Fibroblast of gingiva (primary cell): ENCODE measurements around the gene DGKI.

Source experiments
- DNase-seq: peaks from one replicate; pipeline ENCODE4 v3.0.0-alpha.2; 2011; ENCODE audit warnings: low read depth

DGKI gene

DNA sequence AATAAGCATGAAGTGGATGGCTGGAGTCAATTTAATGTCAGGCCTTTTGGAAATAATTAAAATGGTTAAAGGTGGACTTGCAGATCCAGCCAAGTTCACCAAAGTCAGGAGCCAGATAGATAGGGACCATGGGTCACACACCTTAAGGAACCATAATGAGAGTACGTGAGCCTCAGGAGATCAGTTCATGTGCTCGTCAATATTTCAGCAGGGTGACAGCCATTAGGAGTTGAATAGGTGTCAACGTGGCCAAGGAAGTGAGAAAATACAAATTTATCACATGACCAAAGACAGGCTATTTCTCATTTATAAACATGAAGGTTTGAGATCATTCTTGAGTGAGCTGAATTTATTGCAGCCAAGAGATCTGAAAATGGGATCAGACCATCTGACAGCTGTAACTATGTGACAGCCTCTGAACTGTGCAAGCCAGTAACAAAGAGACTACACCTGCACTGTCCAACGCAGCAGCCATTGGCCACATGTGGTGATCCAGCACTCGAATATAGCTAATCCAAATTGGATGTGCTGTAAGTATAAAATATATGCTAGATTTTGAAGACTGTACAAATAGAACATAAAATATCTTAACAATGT, 253.6 kb downstream of the DGKI start:
- no peak for DNase-seq

DNA sequence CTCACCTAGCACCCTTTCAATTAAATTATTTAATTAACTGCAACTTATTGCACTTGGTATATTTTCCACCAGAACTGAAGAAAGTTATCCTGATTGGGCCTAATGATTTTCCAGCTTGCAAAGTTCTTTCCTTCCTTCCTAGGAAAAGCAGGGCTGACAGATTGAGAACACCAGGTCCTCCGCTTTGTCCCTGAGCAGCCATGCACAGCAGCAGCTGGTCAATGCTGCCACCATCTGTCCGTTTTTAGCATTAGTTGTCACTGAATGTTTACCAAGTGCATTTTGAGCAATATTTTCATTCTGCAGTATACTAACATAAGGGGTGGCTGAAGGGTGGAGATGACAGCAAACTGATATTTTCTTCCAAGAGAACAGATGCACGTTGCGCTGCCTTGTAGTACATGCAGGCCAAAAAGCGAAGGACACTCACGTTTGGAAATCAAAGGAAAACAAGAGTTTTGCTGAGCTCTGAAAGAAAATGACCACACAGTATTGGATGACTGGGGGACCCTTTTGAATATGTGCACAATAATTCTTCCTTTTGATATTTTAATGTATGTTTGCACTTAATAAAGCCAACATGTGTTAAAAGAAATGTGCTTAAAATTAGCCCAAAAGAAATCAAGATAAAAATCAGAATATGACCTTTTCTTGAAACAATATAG, 254.4 kb downstream of the DGKI start:
- DNase-seq = peak; percentile 72

DNA sequence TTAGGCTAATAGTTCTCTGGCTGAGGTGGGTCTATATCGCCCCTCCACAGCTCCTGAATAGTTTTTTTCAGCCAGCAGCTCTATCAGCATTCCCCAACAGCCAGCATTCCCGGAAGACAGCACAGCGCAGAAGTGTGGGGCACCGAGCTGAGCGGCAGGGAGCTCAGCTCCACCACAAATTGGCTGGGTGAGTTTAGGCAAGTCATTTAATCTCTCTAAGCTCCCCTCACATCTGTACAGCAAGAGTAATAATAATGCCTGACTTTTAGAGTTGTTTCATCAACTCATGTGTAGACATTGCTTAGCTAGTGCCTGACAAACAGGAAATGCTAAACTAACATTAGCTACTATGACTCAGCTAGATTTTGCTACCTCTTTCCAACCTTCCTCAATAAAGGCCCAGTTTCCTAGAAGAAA, 255.3 kb downstream of the DGKI start:
- DNase-seq = peak; percentile 57

DNA sequence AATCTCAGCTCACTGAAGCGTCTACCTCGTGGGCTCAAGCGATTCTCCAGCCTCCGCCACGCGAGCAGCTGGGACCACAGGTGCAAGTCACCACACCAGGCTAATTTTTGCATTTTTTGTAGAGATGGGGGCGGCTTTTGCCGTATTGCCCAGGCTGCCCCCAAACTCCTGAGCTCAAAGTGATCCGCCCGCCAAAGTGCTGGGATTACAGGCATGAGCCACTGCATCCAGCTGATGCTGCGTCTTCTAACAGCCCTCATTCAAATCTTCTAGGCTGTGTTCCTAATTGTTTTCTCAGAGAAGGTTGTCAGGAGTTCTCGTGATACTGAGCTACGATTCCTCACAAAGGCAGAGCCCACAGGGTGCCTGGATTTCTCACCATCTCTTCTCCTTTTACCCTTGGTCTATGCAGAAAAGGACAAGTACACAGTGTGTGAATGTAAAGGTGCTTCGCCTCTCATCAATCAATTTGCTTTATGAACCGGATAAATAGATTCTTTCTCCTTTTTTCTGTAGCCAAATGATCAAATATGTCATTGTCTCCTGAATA, 255.9 kb downstream of the DGKI start:
- DNase-seq = no peak

DNA sequence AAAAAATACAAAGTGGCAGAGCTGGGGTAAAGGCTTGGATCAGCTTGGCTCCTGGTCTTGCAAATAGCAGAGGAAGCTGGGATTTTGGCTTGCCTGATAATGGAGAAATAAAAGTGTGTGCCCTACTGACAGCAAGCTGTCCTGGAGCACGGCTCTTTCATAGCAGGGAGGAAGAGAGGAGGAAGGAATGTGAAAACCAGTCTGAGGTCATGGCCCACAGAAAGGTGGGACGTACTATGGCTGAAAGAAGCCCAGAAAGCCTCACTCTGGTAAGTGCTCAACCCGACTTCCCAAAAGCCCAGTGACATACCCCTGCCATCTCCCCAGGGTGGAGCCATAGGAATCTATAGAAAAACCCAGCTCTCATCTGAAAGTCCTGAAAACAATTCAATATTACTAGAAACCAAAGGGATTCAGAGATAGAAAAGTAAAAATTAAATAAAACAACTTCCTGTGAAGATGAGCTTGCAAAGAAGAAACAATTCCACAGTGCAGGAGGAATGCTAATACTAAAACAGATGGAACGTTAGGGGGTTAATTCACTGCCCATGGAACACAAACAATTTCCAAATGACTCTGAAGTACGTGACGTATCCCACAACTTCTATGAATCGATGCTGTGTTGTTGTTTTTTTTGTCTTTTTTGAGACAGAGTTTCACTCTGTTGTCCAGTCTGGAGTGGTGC, 256.6 kb downstream of the DGKI start:
- DNase-seq = no peak

DNA sequence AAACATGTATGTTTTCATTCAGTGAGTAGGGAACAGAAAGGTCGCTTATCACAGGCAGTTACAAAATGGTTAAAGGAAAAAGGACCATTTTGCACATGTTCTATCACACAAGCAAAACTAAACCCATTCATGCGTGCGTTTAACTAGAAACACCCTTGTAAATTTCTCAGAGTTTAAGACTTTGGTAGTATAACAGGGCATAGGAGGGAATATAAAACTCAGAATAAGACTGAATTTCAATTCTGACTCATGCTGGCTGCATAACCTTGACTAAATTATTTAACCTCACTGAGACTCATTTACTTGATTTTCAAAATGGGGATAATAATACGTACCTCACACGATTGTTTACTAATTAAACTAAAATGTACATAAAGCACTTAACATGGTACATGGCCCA, 259.4 kb downstream of the DGKI start:
- no peak for DNase-seq

DNA sequence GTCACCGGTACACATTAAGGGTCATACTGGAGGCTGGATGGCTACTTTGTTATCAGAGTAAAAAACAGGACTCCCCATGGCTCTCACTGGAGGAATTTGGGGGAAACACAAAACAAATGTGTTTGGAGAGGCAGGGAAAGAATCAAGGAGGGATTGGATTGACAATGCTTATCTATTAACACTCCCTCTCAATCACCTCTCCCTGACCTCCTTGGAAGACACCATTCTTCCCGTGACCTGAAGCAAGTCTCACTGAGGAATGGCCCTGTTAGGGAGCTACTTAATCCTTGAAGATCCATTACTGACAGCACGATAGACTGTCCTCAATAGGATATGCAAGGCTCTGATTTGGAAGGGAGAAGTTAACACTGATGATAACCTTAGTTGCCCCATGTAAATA, 261.2 kb downstream of the DGKI start:
- no peak for DNase-seq

DNA sequence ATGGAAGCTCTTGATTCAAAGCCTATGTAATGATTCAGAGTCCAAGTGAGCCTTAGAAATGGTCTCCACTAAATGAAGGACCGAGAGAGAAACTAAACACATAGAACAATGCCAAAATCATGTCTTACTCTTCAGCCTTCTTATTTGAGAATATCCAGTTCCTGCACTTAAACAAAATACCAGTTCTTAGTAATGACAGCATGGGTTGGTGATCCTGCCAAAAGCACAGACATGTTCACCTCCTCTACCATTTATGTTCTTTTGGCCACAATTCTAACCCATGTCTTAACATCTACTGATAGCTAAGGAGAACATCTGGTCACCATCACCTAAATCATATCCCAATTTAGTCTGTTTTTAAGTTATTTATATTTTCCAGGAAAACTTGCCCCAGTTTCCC, 263.6 kb downstream of the DGKI start:
- DNase-seq = no peak

DNA sequence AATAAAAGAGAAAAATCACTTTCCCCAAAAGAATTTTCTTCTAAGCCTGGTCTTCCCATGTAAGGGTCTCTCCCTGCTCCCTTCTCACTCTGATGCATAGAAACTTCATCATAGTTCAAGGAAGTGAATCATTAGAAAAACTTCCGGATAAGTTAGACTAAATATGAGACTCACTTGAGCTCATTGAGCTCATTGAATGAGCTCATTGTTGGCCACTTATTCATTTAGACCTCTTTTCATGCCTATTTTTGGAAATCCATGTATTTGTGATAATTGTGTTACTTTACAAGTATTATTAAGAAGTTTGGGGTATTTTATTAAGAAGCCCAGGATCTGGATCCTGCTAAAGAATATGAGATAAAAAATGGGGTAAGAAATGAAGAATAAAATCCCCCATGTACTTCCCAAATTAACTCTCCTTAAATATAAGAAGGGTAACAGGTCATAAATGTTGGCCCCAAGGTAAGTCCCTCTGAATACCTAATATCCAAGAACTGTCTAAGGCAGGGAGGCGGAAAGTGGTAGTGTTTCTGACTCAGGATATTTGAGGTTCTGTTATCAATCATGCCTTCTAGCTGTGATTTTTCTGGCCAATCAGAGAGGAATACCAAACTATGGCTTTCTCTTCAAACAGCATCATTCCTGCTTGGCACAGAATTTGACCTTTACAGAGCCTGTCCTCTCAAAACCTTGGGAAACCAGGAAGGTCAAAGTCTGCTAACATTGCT, 266.7 kb downstream of the DGKI start:
- DNase-seq = peak; percentile 12

DNA sequence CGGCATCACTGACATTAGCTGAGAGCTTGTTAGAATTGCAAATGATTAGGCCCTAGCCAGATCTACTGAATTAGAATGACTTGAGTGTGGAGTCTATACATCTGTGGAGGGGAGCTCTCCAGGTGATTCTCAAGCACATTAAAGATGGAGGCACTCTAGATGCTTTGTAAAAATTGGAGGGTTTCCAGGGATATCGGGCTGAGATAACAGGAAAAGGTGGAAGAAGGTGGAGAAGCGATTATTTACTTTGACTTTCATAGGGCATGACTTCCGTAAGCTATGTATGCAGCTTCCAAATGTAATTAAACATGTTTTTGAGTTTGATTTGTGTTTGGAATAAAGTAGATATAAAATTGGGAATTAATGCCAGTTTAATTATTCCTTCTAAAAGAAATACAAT, 268.2 kb downstream of the DGKI start:
- DNase-seq = no peak

DNA sequence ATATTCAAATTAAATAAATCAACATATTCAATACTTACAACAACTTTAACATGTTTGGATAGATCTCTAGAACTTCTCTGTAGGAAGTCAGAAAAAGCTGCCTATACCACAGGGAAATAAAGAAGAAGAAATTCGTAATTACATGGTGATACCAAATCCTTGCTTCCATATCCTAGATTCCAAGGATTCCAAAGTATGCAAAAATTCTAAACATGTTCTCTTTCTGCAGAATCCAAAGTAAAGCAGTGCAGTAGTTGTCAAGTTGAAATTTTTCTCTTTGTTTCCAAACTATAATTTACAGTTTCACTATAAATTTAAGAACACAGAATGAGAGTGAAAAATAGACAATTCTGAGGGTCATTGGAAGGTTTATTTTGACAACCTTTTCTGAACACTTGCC, 269.6 kb downstream of the DGKI start:
- DNase-seq = no peak

DNA sequence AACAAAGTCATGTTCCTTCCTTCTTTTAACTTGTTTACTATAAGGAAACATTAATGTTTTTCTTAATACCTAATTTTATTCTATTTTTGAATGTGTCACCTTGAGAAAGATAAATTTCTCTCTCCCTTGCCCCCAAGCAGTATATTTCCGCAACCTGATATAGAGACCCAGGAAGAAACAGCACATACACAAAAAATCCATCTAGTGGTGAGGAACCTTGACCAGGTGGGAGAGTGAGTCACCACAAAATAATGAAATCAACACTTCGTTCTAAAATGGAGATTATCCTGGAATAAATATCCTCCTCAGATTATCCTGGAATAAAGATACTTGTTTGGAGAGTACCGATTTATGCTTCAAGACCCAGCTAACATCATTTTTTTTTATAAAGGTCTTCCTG, 270.3 kb downstream of the DGKI start:
- no peak for DNase-seq

DNA sequence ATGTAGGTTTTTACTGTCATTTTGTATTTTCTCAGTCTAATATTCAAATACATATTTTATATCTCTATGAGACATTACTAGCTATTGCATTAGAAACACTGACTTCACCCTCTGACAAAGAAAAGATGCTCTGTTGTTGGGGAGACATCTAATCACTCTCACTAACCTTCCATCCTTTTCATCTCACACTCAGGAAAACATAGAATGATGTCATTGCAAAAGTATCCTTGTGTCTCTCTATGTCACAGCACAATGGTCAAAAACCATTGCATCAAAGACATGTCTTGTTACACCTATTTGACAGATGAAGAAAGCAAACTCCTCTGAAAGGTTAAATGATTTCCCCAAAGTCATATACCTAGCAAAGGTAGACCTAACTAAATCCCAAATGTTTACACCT, 272.0 kb downstream of the DGKI start:
- no peak for DNase-seq

DNA sequence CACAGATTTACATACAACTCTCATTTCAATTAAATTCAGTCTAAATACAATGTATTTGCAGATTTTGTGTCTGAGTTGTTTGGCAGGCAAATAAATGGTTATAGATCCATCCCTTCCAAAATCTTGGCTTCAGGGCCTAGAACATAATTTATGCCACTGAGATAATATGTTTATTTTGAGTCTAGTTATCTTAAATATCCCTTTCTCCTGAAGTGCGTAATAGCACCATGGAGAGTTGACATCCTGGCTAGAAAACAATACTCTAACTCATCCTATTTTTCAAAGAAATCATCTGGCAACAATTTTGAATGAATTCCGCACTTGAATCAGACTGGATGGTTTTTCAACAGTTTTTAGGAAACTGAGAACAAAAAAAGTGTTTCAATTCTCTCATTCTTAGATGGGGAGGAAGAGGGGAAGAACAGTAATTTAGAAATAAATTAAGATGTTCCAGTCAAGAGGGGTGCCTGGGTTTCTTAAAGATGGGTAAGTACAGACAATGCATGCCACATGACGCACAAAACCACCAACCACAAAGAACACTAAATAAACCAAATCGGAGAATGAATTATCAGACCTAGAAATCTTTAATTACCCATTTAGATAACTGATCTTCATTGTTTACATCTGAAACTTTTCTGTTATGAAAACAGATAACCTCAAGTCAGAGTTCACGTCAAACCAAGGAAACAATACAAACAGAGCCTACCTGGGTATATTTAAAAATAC, 274.6 kb downstream of the DGKI start:
- peak; percentile 31 for DNase-seq

DNA sequence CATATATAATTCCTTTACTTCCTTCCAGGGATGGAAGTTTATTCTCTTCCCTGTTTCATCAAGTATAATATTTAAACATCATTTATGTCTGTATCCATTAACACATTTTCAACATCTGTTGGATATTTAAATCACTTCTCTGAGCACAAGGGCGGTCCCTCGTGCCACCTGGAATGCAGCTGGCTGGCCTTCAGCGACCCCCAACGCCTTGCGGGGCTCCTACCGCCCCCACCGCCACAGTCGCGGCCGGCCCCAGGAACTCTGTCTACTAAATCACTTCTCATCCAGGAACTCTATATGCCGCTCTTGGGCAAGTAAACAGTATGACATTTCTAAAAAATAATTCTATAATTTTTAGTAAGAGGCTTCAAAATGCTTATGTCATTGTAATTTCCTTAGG, 282.1 kb downstream of the DGKI start:
- no peak for DNase-seq

DNA sequence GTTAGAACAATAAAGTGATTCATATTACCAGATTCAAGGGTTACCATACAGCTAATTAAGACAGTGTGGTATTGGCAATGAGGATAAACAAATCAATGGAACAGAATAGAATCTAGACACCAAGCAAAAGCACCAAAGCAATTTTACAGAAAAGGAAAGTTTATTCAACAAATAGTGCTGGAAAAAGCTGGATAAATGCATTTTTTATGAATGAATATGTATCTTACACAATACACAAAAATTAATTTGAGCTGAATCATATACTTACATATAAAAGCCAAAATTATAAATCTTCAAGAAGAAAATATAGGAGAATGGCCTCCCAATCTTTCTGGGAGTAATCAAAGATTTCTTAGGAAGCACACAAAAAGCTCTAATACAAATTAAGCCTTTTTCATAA, 282.8 kb downstream of the DGKI start:
- peak; percentile 8 for DNase-seq

DNA sequence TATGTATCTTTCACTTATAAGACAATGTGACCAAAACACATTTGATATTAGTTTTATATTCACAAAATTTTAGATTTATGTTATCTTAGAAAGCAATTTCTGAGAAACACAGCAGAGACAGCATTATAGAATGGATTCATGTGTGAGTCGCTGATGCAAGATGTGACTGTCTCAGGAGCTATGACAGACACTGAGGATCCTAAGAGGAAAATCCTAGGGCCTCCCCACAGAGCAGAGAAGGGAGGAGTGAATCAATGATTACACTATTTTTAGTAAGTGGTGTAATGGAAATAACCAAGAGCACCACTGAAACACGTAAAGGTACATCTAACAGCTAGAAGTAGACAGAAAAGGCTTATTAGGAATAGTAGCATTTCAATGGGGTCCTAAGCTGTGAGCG, 299.3 kb downstream of the DGKI start:
- DNase-seq = no peak

DNA sequence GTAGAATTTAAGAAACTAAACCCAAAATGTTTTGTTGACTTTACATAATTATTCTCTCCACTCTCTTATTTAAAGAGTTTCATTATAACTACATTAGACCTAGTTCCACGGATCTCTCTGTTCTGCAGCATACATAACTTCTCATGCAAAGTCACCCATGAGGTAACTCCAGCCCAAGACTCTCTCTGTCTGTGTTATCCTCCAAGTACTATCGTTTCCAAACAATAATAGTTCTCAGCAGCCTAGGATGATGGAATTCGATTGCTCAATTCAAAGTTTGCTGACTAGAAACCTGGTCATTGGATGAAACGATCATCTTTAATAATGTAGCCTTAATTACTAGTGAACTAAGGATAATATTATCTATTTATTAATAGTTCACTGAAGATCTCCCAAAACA, 300.1 kb downstream of the DGKI start:
- peak; percentile 22 for DNase-seq

DNA sequence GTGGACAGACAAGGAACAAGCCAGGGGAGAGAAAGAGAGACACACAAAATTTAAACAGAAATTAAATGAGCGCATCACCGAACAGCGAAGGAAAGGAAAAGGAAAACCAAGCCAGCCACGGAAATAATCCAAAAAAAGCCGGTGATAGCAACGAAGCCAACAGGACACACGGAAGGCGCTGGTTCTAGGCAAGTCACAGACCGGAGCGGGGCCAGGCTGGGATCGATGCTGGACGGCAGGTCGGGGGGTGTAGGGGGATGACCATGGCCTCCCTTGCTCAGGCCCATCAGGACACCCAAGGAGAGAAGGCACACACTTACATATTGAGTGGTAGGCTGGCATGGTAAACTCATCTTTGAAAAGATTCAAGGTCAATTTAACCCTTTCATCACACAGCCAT, 300.8 kb downstream of the DGKI start:
- DNase-seq = no peak

DNA sequence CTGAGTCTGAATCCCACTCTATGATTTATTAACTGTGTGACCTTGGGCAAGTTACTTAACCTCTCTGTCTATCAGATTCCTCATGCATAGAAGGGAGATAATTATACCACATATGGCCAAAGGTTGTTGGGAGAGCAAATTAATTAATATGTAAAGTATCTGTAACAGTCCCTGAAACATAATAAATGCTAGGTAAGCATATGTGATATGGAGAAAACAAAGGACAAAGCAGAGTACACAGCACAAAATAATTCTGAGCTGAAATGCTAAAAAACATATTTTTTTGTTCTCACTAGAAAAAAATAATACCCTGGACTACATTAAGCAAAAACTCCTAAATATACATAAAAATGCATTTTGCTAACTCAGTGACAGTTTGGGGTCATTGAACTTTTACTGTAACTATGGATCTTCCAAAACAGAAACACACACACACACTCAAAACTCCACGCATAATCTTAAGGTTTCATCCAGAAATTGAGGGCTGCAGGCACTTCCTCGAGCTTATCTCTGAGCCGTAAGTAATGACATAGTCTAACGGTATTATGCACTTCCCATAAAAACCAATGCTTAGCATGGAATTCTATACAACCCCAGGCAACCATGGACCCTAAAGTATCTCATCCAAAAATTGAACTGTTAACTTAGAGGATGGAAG, 301.6 kb downstream of the DGKI start:
- DNase-seq = no peak

DNA sequence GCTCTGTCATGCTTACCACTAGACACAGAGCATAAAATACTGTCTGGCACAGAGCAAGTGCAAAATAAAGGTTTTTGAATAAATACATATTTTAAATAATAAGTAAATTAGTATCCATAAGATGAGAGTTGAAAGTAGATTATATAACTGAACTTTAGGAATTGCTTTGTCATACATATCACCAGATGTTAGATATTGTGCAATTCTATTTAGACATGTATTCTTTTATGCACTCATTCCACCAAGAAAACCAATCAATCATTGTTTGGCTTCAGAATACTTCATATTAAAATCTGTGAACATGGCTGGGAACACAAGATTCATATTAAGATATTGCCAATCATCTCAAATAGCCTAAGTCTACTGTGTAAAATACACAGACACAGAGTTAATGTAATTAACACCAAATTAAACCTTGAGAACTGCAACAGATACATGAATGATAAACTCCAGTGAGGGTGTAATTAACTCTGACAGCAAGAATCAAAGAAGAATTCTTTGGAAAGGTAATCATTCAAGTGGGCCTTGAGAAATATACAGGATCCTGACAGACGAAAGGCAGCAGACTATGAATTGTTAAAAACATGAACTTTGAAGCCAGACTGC, 302.2 kb downstream of the DGKI start:
- no peak for DNase-seq
